ENCODE measurements around the gene TIGD2.

TIGD2 gene

GRCh38 chr4:89110986-89111832 is at the start of gene TIGD2:
Gene TIGD2 (plus strand): TSS chr4:89111533. CDS start chr4:89112975, 1,442 bp downstream.
- DNase-seq = peak; percentile 90

DNA sequence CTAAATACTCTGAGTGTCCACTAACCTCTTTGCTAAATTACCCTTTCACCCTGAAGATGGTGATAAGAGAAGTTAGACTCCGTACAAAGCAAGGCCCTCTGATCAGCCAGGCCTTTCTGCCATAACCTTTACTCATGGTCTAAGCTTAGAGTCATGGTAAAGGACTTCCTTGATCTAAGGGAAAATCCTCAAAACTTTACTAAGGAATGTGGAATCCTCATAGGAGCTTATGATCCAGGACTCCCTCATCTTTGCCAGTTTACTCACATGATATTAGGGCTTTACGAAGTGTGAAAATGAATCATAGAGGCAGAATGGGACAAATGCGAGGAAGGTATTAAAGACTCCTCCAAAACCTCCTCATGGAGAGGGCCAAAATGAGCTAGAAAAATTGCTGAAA is 46.5 kb upstream of the TIGD2 start:
- DNase-seq = no peak

DNA sequence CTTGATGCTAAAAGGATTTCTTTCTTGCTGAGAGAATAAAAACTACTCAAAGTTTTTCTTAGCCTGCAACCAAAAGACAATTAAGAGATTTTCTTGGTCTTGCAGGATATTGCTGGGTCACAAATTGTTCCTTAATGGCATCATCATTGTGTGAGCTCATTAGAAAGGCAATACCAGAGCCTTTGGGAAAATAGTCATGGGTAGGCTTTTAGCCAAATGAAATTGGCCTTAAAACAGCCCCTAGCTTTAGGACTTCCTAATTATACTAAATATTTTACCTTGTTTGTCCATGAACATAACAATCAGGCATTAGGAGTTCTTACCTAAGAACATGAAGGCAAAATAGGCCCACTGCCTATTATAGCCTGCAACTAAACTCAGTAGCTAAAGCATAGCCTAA is 43.9 kb upstream of the TIGD2 start:
- DNase-seq = no peak

- DNase-seq = peak; percentile 66
These were observed 41.9 kb upstream of the TIGD2 start for GRCh38 chr4:89069481-89069880.

- DNase-seq = no peak
These were observed 41.3 kb upstream of the TIGD2 start for GRCh38 chr4:89070041-89070440.

DNA sequence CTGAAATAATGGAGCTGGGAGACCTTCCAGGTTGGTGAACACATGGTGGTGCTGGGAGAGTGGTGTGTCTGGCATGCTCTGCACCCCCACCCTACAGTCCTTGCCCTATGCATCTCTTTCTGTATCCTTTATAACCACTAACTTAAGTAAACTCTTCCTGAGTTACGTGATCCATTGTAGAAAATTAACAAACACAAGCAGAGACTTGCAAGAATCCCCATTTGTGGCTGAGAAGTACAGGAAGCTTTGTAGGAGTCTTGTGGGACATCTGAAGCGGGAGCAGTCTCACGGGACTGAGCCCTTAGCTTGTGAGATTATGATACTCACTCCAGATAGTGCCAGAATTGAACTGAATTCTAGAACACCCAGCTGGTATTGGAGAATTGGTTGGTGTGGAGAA is 40.0 kb upstream of the TIGD2 start:
- no peak for DNase-seq

- DNase-seq = no peak
These were observed 38.4 kb upstream of the TIGD2 start for GRCh38 chr4:89072921-89073320.

- no peak for DNase-seq
These were observed 33.6 kb upstream of the TIGD2 start for GRCh38 chr4:89077761-89078160.

DNA sequence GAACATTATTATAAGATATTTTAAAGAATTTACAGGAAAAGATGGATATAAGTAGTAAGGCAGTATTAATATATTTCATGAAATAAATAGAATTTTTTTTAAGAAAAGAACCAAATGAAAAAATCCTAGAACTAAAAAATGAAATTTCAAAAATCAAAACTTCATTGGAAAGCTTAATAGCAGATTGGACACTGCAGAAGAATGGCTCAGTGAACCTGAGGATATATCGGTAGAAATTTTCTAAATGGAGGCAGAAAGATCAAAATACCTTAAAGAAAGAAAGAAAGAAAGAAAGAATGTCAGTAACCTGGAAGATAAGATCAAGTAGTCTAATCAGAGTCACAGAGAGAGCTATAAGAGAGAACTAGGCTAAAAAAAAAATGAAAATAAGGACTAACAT is 33.0 kb upstream of the TIGD2 start:
- DNase-seq = no peak

- no peak for DNase-seq
These were observed 12.3 kb upstream of the TIGD2 start for GRCh38 chr4:89099034-89099433.

GRCh38 chr4:89099471-89099870 is 11.9 kb upstream of the TIGD2 start:
- DNase-seq = no peak

DNA sequence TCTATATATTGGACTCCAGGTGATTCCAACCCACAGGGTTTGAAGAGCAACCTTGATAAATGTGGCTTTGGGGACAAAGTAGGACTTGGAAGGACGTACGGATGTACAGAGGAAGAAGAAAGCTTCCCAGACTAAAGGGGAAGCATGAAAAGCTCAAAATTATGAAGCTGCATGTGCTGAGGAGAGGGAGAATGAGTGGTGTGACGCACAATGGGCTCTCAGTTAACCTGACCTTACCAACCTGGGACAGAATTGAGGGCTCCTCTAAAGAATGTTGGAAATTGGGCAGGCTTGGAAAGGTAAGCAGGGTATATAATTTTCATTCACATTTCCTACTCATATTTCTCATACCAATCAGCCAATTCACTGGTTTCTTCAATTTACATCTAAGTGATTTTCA is 10.5 kb upstream of the TIGD2 start:
- DNase-seq = no peak

- no peak for DNase-seq
These were observed 9.8 kb upstream of the TIGD2 start for GRCh38 chr4:89101256-89102161.

- no peak for DNase-seq
These were observed 5.6 kb upstream of the TIGD2 start for GRCh38 chr4:89105726-89106125.

- DNase-seq = no peak
These were observed 3.2 kb upstream of the TIGD2 start for GRCh38 chr4:89108091-89108490.

DNA sequence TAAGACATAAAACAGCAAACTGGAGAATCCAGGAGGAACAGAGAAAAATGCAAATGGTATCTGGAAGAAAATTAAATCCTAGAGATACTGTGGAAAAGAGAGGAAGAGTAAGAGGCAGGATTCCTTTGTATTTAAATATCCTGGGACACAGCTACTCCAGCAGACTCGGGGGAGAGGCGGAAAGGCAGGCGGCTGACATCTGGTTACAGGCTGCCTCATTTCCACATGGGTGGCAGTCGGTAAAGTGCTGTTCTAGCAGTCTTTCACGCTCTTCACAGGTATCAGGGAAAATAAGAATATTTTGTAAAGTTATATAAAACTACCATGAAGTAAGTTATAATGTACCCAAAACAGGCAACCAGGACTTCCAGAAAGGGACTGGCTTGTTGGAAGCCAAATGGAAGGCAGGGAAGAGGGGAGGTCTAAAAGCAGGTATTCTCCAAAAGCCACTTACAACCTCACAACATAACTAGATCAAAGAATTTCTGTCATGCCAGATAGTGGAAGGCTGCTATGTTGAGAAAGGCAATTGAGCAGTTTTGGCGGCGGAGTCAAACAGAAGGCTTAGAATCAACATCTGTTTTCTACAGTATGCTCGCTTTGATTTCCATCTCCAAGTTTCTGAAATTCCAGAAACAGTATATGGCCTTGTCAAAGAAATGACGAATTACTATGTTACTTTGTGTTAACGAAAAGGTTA is 1.3 kb upstream of the TIGD2 start:
- DNase-seq = no peak

DNA sequence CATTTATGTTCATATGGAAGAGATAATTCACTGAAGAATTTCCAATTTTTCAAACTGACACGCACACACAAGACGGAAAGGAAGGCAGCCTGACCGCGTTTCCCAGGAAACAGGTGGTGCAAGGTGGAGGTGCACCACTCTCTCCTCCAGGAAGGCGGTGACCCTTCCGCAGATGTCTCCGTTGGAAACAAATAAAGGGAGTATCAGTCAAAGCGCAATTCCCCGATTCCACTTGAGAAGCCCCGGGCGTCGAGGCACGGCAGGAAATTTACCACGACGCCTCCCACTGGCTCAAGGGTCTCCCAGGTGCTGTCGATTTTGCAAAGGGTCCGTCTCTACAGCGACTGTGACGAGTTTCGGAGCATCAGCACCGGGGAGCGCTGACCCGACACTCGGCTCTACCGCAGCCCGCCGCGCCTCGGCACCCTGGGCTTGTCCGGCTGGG is 770 bp upstream of the TIGD2 start:
- DNase-seq = no peak

DNA sequence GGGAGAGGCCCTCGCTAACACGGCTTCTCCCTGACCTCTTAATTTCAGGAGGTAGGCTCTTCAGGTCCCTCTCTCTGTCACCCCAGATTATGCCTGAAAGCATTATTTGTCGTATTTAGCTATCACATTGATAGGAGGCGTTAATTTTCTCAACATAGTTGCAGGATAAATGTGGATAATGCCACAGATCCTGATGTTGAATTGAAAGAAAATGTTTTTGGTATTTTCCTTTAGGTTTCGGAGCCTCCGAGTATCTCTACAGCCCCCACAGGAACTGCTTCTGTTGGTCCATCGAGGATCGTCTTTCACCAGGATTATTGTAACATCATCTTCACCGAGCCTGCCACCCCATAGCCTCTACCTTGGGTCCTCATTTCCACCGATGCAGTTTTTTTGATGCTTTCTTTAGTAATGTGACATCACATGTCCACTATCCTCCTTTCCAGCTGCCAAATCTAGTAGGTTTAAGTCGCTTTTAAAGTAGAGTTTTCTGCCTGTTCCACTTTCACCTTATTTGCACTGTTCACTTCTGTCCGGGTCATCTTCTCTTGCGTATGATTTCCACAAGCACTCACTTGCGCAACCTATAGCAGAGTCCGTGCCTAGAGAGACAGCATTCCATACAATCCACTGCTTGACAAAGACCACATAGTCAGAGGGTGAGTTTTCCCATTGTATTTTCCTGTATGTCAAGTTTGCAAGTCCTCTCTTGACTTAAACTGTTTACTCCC is 665 bp downstream of the TIGD2 start:
- DNase-seq = no peak

DNA sequence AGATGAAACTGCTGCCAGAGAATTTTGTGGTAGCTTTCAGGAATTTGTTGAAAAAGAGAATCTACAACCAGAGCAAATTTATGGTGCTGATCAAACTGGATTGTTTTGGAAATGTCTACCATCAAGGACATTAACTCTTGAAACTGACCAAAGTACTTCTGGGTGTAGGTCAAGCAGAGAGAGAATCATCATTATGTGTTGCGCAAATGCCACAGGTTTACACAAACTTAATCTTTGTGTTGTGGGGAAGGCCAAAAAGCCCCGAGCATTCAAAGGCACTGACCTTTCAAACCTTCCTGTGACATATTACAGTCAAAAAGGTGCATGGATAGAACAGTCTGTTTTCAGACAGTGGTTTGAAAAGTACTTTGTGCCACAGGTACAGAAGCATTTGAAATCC is 2.1 kb downstream of the TIGD2 start:
- DNase-seq = no peak

DNA sequence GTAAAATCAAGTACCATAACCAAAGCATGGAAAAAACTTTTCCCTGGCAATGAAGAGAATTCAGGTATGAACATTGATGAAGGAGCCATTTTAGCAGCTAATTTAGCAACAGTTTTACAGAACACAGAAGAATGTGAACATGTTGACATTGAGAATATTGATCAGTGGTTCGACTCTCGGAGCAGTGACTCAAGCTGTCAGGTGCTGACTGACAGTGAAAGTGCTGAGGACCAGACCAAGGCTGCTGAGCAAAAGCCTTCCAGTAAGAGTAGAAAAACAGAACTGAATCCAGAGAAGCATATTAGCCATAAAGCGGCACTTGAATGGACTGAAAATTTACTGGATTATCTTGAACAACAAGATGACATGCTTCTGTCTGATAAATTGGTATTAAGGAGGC is 2.8 kb downstream of the TIGD2 start:
- no peak for DNase-seq

DNA sequence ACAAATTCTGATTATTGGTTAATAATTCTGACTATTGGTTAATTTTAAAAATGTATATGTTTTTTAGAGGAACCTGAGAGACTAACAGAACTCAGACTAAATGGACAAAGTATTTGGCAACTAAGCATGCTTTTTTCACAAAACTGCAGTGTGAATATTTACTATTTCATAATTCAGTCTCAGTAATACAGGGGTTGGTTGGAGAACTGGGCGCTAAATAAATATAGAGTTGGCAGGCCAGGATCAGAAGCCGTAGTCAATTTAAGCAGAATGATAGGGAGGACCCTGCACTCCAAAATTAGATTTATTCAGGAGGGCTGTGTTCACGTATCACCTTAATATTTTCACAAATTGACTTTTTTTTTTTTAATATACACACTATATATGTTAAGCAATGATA is 5.8 kb downstream of the TIGD2 start:
- no peak for DNase-seq

DNA sequence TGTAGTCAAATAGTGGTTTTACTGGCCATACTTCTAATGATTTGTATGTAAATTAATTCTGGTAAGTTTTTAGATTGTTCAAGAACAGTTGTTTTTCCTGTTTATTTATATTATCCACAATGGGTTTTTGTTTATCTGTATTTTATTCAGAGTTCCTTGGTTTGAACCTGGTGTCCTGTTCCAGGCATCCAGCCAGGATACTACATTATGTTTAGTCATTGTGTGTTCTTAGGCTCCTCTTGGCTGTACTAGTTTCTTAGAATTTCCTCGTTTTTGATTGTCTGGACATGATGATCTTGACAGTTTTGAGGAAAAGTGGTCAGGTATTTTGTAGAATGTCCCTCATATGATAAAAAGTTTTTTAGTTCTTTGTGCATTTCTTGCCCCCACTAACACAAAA is 7.8 kb downstream of the TIGD2 start:
- DNase-seq = no peak

DNA sequence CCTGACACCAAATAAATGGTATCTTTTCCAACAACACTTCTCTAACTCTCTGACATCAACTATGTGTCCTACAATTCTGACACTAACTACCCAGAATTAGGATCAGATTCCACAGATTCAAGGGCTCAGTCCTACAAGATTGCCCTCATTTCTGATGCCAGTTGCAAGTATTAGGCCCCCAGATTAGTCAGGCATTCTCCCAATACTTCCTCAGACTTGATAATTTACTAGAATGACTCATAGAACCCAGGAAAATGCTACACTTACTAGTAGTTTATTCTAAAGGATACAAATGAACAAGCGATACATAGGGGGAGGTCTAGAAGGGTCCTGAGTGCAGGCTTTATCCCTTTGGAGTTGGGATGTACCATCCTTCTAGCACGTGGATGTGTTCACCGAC is 8.5 kb downstream of the TIGD2 start:
- DNase-seq = no peak

Data from GDM1 (cell line).